Measurements from ENCODE around the gene KLHL29. TPM values are rescaled to one million over a fixed set of nuclear protein-coding genes. Genes with fewer than 3 reads are reported as not detected.

The KLHL29 gene
- total and polyA plus RNA-seq, 2 of the 13 experiments (the other 11 are each of a cell fraction or from before 2014, with no cell fraction given), result 0.01 TPM; not detected in 1

DNA sequence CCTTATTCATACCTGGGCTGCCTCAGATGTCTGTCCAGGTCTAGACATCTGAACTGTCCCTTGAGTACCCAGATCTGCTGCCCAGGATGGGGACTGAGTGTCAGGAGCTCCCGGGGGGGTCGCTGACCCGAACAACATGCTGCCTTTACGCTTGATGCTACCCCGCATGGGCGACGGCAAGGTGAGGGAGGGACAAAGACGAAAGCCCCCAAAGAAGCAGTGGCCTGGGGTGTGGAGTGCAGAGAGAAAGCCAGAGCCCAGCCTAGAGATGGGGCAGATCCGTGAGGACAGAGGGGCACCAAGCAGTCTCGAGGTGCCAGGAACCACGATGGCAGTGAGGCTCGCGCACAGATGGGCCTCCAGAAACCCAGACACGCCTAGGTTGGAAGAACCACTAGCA lies 307.3 kb downstream of the KLHL29 start:
- CTCF ChIA-PET (ENCODE audit: low intra/inter-chr PET ratio, low total read pairs), result no interaction called here
- no peak for ATAC-seq
- H3K9me3 ChIP-seq (ENCODE audit: low read length), result no peaks in the 10 kb centered on the region
- H3K79me2 ChIP-seq (ENCODE audit: insufficient read depth, low read length), result no peaks in the 10 kb centered on the region
- no peak overlapping the region for H3K4me3 ChIP-seq (replicated peaks in 1 of 3; ENCODE audit: insufficient read depth in 1 of 3, low read depth in 2 of 3, low read length in 3 of 3)
- H3K4me1 ChIP-seq (ENCODE audit: insufficient read depth, low read length), result no peaks in the 10 kb centered on the region
- H2AFZ ChIP-seq (ENCODE audit: low read length), result no peak overlapping the region
- no peak overlapping the region for H3K9ac ChIP-seq (ENCODE audit: insufficient read depth, low read depth, low read length)
- intact Hi-C loops (cut with micrococcal nuclease; ENCODE audit: unreplicated experiment), result no loop called here
- POLR2A ChIA-PET, result no interaction called here
- no peaks in the 10 kb centered on the region for H3K36me3 ChIP-seq (replicated peaks in 1 of 2; ENCODE audit: control insufficient read depth in 1 of 2, insufficient read depth in 2 of 2, low read length in 2 of 2)
- in situ Hi-C loops (cut with HindIII; ENCODE audit: extremely low pct_ligation_motif_present, low pct_unique_long_range_greater_than_20kb), result no loop called here
- no peak for DNase-seq (ENCODE audit: low spot score)
- TF ChIP-seq PHF21A (CRISPR knock-in tag; IDR thresholded peaks at IDR 0.05) (no peak), ZNF629 (CRISPR knock-in tag; conservative IDR thresholded peaks at IDR 0.05) (no peak), ZBTB38 (CRISPR knock-in tag; IDR thresholded peaks at IDR 0.05) (no peak), HOXD1 (CRISPR knock-in tag; IDR thresholded peaks at IDR 0.05) (no peak), MAZ (IDR thresholded peaks at IDR 0.05; ENCODE audit: borderline replicate concordance, low read depth, low read length) (no peak), MAZ (CRISPR knock-in tag; IDR thresholded peaks at IDR 0.05; ENCODE audit: low read depth) (no peak)
- TF ChIP-seq, protein P1, sequence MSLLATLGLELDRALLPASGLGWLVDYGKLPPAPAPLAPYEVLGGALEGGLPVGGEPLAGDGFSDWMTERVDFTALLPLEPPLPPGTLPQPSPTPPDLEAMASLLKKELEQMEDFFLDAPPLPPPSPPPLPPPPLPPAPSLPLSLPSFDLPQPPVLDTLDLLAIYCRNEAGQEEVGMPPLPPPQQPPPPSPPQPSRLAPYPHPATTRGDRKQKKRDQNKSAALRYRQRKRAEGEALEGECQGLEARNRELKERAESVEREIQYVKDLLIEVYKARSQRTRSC (CRISPR knock-in tag; IDR thresholded peaks at IDR 0.05; ENCODE audit: low read depth), result no peak
- TF ChIP-seq, protein P2, sequence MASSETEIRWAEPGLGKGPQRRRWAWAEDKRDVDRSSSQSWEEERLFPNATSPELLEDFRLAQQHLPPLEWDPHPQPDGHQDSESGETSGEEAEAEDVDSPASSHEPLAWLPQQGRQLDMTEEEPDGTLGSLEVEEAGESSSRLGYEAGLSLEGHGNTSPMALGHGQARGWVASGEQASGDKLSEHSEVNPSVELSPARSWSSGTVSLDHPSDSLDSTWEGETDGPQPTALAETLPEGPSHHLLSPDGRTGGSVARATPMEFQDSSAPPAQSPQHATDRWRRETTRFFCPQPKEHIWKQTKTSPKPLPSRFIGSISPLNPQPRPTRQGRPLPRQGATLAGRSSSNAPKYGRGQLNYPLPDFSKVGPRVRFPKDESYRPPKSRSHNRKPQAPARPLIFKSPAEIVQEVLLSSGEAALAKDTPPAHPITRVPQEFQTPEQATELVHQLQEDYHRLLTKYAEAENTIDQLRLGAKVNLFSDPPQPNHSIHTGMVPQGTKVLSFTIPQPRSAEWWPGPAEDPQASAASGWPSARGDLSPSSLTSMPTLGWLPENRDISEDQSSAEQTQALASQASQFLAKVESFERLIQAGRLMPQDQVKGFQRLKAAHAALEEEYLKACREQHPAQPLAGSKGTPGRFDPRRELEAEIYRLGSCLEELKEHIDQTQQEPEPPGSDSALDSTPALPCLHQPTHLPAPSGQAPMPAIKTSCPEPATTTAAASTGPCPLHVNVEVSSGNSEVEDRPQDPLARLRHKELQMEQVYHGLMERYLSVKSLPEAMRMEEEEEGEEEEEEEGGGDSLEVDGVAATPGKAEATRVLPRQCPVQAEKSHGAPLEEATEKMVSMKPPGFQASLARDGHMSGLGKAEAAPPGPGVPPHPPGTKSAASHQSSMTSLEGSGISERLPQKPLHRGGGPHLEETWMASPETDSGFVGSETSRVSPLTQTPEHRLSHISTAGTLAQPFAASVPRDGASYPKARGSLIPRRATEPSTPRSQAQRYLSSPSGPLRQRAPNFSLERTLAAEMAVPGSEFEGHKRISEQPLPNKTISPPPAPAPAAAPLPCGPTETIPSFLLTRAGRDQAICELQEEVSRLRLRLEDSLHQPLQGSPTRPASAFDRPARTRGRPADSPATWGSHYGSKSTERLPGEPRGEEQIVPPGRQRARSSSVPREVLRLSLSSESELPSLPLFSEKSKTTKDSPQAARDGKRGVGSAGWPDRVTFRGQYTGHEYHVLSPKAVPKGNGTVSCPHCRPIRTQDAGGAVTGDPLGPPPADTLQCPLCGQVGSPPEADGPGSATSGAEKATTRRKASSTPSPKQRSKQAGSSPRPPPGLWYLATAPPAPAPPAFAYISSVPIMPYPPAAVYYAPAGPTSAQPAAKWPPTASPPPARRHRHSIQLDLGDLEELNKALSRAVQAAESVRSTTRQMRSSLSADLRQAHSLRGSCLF (CRISPR knock-in tag; IDR thresholded peaks at IDR 0.05; ENCODE audit: borderline replicate concordance), result no peak
- BruUV-seq (replicated peaks), result no TSS peak
- 88% methylated on average over 14 of the region's 14 CpGs for WGBS (ENCODE audit: low lambda C conversion rate)
- H3K4me2 ChIP-seq (ENCODE audit: low read depth, low read length), result no peak overlapping the region
- no peaks in the 10 kb centered on the region for H4K20me1 ChIP-seq (ENCODE audit: insufficient read depth, low read length)
- FAIRE-seq, result no peak
- no peaks in the 10 kb centered on the region for H3K27me3 ChIP-seq (ENCODE audit: control insufficient read depth in 1 of 2, insufficient read depth in 2 of 2, low read length in 2 of 2)
- no peak overlapping the region for H3K27ac ChIP-seq (ENCODE audit: extremely low read length, insufficient read depth, low read length)

Data from HepG2 (cell line).